Loucy (cell line): ENCODE data around the gene HOXD13.

Experiments used
- EZH2phosphoT487 ChIP-seq: fragments of 200-600 bp; IDR thresholded peaks from 2 replicates; pipeline ENCODE4 v1.6.1; 2018; ENCODE audit warnings: antibody characterized with exemption, mild to moderate bottlenecking, moderate library complexity, borderline replicate concordance
- TF ChIP-seq, protein P1 (sequence below): fragments of 200-600 bp; sonication (generic); conservative IDR thresholded peaks from 2 replicates; pipeline ENCODE4 v1.5.1; 2014; ENCODE audit warnings: mild to moderate bottlenecking, antibody characterized with exemption, low read length

DNA sequence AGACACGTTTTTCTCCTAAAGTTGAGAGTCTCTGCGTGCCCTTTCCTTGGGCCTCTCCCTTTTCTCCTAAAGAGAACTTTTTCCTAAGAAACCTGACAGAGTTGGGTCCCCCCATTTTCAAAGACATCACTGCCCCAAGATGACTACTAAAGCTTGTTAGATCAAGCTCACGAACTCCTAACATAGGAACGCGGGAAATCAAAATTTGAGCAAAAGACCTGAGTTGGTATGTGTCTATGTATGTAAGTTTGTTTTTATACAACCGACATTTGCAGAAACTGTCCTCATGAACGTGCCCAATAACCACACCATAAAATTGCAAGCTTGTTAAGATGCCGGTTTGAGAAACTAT is 1.4 kb downstream of the HOXD13 start:
- TF ChIP-seq, protein P1, sequence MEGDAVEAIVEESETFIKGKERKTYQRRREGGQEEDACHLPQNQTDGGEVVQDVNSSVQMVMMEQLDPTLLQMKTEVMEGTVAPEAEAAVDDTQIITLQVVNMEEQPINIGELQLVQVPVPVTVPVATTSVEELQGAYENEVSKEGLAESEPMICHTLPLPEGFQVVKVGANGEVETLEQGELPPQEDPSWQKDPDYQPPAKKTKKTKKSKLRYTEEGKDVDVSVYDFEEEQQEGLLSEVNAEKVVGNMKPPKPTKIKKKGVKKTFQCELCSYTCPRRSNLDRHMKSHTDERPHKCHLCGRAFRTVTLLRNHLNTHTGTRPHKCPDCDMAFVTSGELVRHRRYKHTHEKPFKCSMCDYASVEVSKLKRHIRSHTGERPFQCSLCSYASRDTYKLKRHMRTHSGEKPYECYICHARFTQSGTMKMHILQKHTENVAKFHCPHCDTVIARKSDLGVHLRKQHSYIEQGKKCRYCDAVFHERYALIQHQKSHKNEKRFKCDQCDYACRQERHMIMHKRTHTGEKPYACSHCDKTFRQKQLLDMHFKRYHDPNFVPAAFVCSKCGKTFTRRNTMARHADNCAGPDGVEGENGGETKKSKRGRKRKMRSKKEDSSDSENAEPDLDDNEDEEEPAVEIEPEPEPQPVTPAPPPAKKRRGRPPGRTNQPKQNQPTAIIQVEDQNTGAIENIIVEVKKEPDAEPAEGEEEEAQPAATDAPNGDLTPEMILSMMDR, result no peak
- TF ChIP-seq EZH2phosphoT487, result no peak
